ENCODE measurements around the gene SDS.

DNA sequence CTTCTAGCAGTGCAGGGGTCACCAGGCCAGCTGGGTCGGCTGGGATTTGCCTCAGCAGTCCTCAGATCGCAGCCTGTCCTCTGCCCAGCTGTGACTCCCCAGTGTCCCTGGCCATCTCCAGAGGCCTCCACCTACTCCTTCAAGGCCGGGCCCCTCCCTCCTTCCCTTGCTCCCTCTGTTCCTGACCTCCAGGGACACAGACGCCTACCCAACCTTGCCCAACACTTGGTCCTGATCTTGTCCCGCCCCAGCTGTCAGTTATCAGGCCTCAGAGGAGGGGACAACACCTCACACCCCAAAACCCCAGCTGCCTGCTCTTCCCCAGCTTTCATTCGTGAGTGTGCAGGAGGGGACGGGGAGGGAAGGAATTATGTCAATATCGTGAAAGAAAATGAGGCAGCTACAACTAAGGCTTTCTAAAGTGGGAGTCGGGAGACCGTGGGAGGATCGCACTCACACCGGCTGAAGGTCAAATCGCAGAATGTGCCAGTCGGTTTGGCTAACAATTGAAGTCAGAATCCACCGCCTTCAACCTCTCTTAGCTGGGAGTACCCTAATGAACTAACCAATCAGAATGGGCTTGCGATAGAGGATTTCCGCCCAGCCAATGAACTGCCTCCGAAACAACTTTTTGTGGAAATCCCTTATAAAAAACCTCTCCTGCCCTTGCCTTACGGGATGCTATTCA lies 54.7 kb downstream of the SDS start:
- TF ChIP-seq, protein P1, sequence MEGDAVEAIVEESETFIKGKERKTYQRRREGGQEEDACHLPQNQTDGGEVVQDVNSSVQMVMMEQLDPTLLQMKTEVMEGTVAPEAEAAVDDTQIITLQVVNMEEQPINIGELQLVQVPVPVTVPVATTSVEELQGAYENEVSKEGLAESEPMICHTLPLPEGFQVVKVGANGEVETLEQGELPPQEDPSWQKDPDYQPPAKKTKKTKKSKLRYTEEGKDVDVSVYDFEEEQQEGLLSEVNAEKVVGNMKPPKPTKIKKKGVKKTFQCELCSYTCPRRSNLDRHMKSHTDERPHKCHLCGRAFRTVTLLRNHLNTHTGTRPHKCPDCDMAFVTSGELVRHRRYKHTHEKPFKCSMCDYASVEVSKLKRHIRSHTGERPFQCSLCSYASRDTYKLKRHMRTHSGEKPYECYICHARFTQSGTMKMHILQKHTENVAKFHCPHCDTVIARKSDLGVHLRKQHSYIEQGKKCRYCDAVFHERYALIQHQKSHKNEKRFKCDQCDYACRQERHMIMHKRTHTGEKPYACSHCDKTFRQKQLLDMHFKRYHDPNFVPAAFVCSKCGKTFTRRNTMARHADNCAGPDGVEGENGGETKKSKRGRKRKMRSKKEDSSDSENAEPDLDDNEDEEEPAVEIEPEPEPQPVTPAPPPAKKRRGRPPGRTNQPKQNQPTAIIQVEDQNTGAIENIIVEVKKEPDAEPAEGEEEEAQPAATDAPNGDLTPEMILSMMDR (IDR thresholded peaks at IDR 0.05; ENCODE audit: low read depth, low read length, missing input control): no peak
- TF ChIP-seq, protein P2, sequence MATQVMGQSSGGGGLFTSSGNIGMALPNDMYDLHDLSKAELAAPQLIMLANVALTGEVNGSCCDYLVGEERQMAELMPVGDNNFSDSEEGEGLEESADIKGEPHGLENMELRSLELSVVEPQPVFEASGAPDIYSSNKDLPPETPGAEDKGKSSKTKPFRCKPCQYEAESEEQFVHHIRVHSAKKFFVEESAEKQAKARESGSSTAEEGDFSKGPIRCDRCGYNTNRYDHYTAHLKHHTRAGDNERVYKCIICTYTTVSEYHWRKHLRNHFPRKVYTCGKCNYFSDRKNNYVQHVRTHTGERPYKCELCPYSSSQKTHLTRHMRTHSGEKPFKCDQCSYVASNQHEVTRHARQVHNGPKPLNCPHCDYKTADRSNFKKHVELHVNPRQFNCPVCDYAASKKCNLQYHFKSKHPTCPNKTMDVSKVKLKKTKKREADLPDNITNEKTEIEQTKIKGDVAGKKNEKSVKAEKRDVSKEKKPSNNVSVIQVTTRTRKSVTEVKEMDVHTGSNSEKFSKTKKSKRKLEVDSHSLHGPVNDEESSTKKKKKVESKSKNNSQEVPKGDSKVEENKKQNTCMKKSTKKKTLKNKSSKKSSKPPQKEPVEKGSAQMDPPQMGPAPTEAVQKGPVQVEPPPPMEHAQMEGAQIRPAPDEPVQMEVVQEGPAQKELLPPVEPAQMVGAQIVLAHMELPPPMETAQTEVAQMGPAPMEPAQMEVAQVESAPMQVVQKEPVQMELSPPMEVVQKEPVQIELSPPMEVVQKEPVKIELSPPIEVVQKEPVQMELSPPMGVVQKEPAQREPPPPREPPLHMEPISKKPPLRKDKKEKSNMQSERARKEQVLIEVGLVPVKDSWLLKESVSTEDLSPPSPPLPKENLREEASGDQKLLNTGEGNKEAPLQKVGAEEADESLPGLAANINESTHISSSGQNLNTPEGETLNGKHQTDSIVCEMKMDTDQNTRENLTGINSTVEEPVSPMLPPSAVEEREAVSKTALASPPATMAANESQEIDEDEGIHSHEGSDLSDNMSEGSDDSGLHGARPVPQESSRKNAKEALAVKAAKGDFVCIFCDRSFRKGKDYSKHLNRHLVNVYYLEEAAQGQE (IDR thresholded peaks at IDR 0.05): no peak
- TF ChIP-seq, protein P3, sequence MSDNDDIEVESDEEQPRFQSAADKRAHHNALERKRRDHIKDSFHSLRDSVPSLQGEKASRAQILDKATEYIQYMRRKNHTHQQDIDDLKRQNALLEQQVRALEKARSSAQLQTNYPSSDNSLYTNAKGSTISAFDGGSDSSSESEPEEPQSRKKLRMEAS (IDR thresholded peaks at IDR 0.05): no peak
- TF ChIP-seq RAD21 (IDR thresholded peaks at IDR 0.05): no peak
- TF ChIP-seq SP1 (IDR thresholded peaks at IDR 0.05): no peak
- no peak for TF ChIP-seq TAF1 (conservative IDR thresholded peaks at IDR 0.05)
- TF ChIP-seq RXRA (IDR thresholded peaks at IDR 0.05): no peak
